Glutamatergic neuron (in vitro differentiated cells): ENCODE results near the gene KLHL24. TPM values are rescaled to one million over a fixed set of nuclear protein-coding genes. Genes with fewer than 3 reads are reported as not detected.

Experiments used
- DNase-seq: peaks from one replicate; pipeline ENCODE4 v3.0.0; 2022
- H3K27ac Mint-ChIP-seq: one replicate; pipeline ENCODE4 v1.8.0; 2020; ENCODE audit warnings: mild to moderate bottlenecking, mixed read lengths, inconsistent platforms; ENCODE audit not compliant: unreplicated experiment
- H3K27me3 Mint-ChIP-seq: one replicate; pipeline ENCODE4 v1.8.0; 2020; ENCODE audit warnings: mild to moderate bottlenecking, moderate library complexity, mixed read lengths, inconsistent platforms; ENCODE audit not compliant: unreplicated experiment
- H3K36me3 Mint-ChIP-seq: one replicate; pipeline ENCODE4 v1.8.0; 2020; ENCODE audit warnings: mild to moderate bottlenecking, mixed read lengths, inconsistent platforms; ENCODE audit not compliant: unreplicated experiment
- H3K4me1 Mint-ChIP-seq: one replicate; pipeline ENCODE4 v1.8.0; 2020; ENCODE audit warnings: mild to moderate bottlenecking, low read depth, mixed read lengths, inconsistent platforms; ENCODE audit not compliant: unreplicated experiment
- H3K4me3 Mint-ChIP-seq: one replicate; pipeline ENCODE4 v1.8.0; 2020; ENCODE audit warnings: mild to moderate bottlenecking, mixed read lengths, inconsistent platforms; ENCODE audit not compliant: unreplicated experiment
- H3K9me3 Mint-ChIP-seq: one replicate; pipeline ENCODE4 v1.8.0; 2020; ENCODE audit warnings: mild to moderate bottlenecking, moderate library complexity, mixed read lengths, inconsistent platforms; ENCODE audit not compliant: unreplicated experiment
- CTCF ChIP-seq: fragments of 200-600 bp; sonication (generic); IDR thresholded peaks from one replicate; pipeline ENCODE4 v1.5.0; 2021; ENCODE audit not compliant: partially characterized antibody, unreplicated experiment
- total RNA-seq: library from RNA; stranded (reverse); fragmentation: NEBNext Ultra II Directional; extraction: Animal tissue kit (Norgen Biotek cat#: 25700); gene quantifications from one replicate; pipeline ENCODE4 v1.2.1, GENCODE V29; 2021; ENCODE audit not compliant: unreplicated experiment

The KLHL24 gene
- total RNA-seq, 1 donor from 2014 or later, result 152 TPM

- H3K36me3 Mint-ChIP-seq, result no peaks in the 10 kb centered on the region
- peaks cover 14% of the 10 kb centered on the region for H3K4me1 Mint-ChIP-seq
- H3K9me3 Mint-ChIP-seq, result peaks cover 4% of the 10 kb centered on the region
- H3K27ac Mint-ChIP-seq, result no peak overlapping the region
- no peak for TF ChIP-seq CTCF
- no peak for DNase-seq
- peaks cover 3% of the 10 kb centered on the region for H3K27me3 Mint-ChIP-seq
- no peak overlapping the region for H3K4me3 Mint-ChIP-seq
These were observed 6.5 kb downstream of the KLHL24 start for GRCh38 chr3:183641882-183642281.

GRCh38 chr3:183644244-183644643 is 8.8 kb downstream of the KLHL24 start:
- H3K4me3 Mint-ChIP-seq, result no peak overlapping the region
- H3K27ac Mint-ChIP-seq, result no peak overlapping the region
- no peak for DNase-seq
- no peak for TF ChIP-seq CTCF
- H3K9me3 Mint-ChIP-seq, result no peaks in the 10 kb centered on the region
- H3K27me3 Mint-ChIP-seq, result no peaks in the 10 kb centered on the region
- H3K4me1 Mint-ChIP-seq, result peaks cover 2% of the 10 kb centered on the region
- H3K36me3 Mint-ChIP-seq, result no peaks in the 10 kb centered on the region

- DNase-seq, result no peak
- no peak overlapping the region for H3K4me3 Mint-ChIP-seq
- no peak for TF ChIP-seq CTCF
- H3K4me1 Mint-ChIP-seq, result no peaks in the 10 kb centered on the region
- peaks cover 5% of the 10 kb centered on the region for H3K36me3 Mint-ChIP-seq
- H3K27me3 Mint-ChIP-seq, result no peaks in the 10 kb centered on the region
- no peaks in the 10 kb centered on the region for H3K9me3 Mint-ChIP-seq
- H3K27ac Mint-ChIP-seq, result no peak overlapping the region
These were observed 9.8 kb downstream of the KLHL24 start for GRCh38 chr3:183645254-183645653.

GRCh38 chr3:183650554-183650953 is 15.1 kb downstream of the KLHL24 start:
- TF ChIP-seq CTCF, result no peak
- Mint-ChIP-seq H3K27me3 (no peaks in the 10 kb centered on the region), H3K4me1 (no peaks in the 10 kb centered on the region), H3K36me3 (peaks cover 37% of the 10 kb centered on the region), H3K27ac (no peak overlapping the region), H3K4me3 (no peak overlapping the region), H3K9me3 (peaks cover 5% of the 10 kb centered on the region)
- DNase-seq, result no peak

GRCh38 chr3:183653209-183654064 is 18.0 kb downstream of the KLHL24 start:
- no peaks in the 10 kb centered on the region for H3K4me1 Mint-ChIP-seq
- DNase-seq, result no peak
- no peak overlapping the region for H3K4me3 Mint-ChIP-seq
- H3K9me3 Mint-ChIP-seq, result peaks cover 6% of the 10 kb centered on the region
- no peak for TF ChIP-seq CTCF
- no peak overlapping the region for H3K27ac Mint-ChIP-seq
- H3K27me3 Mint-ChIP-seq, result no peaks in the 10 kb centered on the region
- H3K36me3 Mint-ChIP-seq, result peaks cover 45% of the 10 kb centered on the region
